Immature natural killer cell (primary cell): ENCODE data around the gene ART3. TPM values are rescaled to one million over a fixed set of nuclear protein-coding genes. Genes with fewer than 3 reads are reported as not detected.
"Not testable (repeated sequence)": the region's sequence is repeated elsewhere in the genome, so short reads cannot be mapped to it uniquely, and the experiment has no call there.

ENCODE experiments used
- DNase-seq, 3 donors: peaks; one replicate each; pipeline ENCODE4 v3.0.0; 2022; ENCODE audit warnings: mixed read lengths in 1 of 3
- H3K27ac Mint-ChIP-seq, 6 donors: one replicate each; pipeline ENCODE4 v1.8.0; 2020; ENCODE audit warnings: mixed read lengths in 6 of 6, mild to moderate bottlenecking in 5 of 6, inconsistent platforms in 4 of 6, moderate library complexity in 3 of 6
- H3K27me3 Mint-ChIP-seq, 3 donors: one replicate each; pipeline ENCODE4 v1.8.0; 2020 to 2021; ENCODE audit warnings: low read depth in 3 of 3, mild to moderate bottlenecking in 3 of 3, mixed read lengths in 3 of 3, moderate library complexity in 3 of 3, inconsistent platforms in 1 of 3
- H3K36me3 Mint-ChIP-seq, 3 donors: one replicate each; pipeline ENCODE4 v1.8.0; 2020; ENCODE audit warnings: mixed read lengths in 3 of 3, inconsistent platforms in 2 of 3, mild to moderate bottlenecking in 2 of 3
- H3K4me1 Mint-ChIP-seq, 2 donors: one replicate each; pipeline ENCODE4 v1.8.0; 2020; ENCODE audit warnings: inconsistent platforms in 2 of 2, mild to moderate bottlenecking in 2 of 2, mixed read lengths in 2 of 2, moderate library complexity in 1 of 2
- H3K4me3 Mint-ChIP-seq, 5 donors: one replicate each; pipeline ENCODE4 v1.8.0; 2020; ENCODE audit warnings: mild to moderate bottlenecking in 5 of 5, mixed read lengths in 5 of 5, inconsistent platforms in 3 of 5, moderate library complexity in 3 of 5
- H3K9me3 Mint-ChIP-seq, 6 donors: one replicate each; pipeline ENCODE4 v1.8.0; 2020; ENCODE audit warnings: mild to moderate bottlenecking in 6 of 6, mixed read lengths in 6 of 6, inconsistent platforms in 4 of 6, moderate library complexity in 3 of 6
- polyA plus RNA-seq, 3 donors: library from polyadenylated mRNA; unstranded; fragments of 300-500 nt; fragmentation: Illumina TruSeq; gene quantifications; one replicate each; pipeline ENCODE4 v1.2.3, GENCODE V29; 2021

The ART3 gene, protein sequence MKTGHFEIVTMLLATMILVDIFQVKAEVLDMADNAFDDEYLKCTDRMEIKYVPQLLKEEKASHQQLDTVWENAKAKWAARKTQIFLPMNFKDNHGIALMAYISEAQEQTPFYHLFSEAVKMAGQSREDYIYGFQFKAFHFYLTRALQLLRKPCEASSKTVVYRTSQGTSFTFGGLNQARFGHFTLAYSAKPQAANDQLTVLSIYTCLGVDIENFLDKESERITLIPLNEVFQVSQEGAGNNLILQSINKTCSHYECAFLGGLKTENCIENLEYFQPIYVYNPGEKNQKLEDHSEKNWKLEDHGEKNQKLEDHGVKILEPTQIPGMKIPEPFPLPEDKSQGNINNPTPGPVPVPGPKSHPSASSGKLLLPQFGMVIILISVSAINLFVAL
- not detected for polyA plus RNA-seq

GRCh38 chr4:76074468-76074867 is at the start of gene ART3:
Gene ART3, plus strand, starts transcription at chr4:76074709. Its CDS starts 1,181 bp downstream, at chr4:76075890.
- Mint-ChIP-seq H3K36me3 (no peaks in the 10 kb centered on the region), H3K4me1 (no peaks in the 10 kb centered on the region), H3K27ac (no peak within 1 kb of the TSS), H3K9me3 (no peaks in the 10 kb centered on the region), H3K4me3 (no peak within 1 kb of the TSS), H3K27me3 (peaks cover 0 to 2% (median 0%) of the 10 kb centered on the region in 3 donors)
- DNase-seq: no peak

DNA sequence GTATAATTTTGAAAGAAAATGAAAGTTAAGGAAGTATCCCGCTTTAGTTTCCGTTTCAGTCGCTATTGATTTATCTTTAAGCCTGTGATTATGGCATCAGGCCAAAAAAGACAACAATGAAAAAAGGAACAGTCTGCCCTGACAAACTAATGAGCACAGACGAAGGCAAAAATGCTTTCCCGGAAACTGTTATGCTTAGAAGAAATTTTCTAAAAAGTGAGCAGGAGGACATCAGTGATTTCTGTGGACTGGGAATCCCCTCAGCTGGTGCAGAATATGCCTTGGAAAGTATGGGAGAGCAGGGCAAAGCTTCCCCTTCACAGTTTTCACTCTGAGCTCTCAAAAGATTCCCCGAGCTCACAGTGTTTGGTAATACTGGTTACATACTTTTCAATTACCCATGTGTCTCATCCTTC is 46.2 kb upstream of the ART3 start:
- Mint-ChIP-seq H3K4me1 (peaks cover 2 to 18% of the 10 kb centered on the region in 2 donors), H3K9me3 (no peaks in the 10 kb centered on the region), H3K27ac (no peak overlapping the region), H3K36me3 (no peaks in the 10 kb centered on the region), H3K27me3 (peaks cover 1 to 17% (median 6%) of the 10 kb centered on the region in 3 donors), H3K4me3 (peak overlapping the region in 1 of 5 donors; percentile 6)
- no peak for DNase-seq

GRCh38 chr4:76029300-76029699 is 45.2 kb upstream of the ART3 start:
- no peaks in the 10 kb centered on the region for H3K9me3 Mint-ChIP-seq
- H3K4me3 Mint-ChIP-seq: no peak overlapping the region
- H3K4me1 Mint-ChIP-seq: peaks cover 2 to 9% of the 10 kb centered on the region in 2 donors
- DNase-seq: no peak
- H3K27ac Mint-ChIP-seq: no peak overlapping the region
- no peaks in the 10 kb centered on the region for H3K36me3 Mint-ChIP-seq
- H3K27me3 Mint-ChIP-seq: peaks cover 0 to 13% (median 3%) of the 10 kb centered on the region in 3 donors

DNA sequence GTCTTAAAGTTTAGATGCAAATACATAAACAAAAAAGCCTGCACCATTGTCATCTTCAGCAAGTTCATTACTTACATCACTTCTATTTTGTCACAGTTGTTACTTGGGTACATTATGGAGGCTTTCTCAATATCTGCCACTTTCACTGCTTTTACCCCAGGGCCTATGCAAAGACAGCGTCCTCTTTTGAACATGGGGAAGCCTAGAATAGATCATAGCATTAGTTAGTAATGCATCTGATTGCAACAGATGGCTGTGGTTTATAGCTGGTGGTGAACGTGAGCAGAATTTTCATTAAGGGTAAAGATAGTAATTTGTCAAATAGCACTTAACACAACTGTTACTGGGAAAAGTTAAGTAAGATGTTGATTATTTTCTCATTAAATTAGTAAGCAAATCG is 39.4 kb upstream of the ART3 start:
- no peak overlapping the region for H3K4me3 Mint-ChIP-seq
- peaks cover 0 to 5% (median 0%) of the 10 kb centered on the region in 3 donors for H3K27me3 Mint-ChIP-seq
- H3K9me3 Mint-ChIP-seq: no peaks in the 10 kb centered on the region
- no peaks in the 10 kb centered on the region for H3K4me1 Mint-ChIP-seq
- DNase-seq: no peak
- no peak overlapping the region for H3K27ac Mint-ChIP-seq
- no peaks in the 10 kb centered on the region for H3K36me3 Mint-ChIP-seq

GRCh38 chr4:76035799-76036380 is 38.6 kb upstream of the ART3 start, which contains the start of gene CXCL11:
Gene CXCL11, minus strand, starts transcription at chr4:76036070. Its CDS starts 83 bp downstream, at chr4:76035987.
- Mint-ChIP-seq H3K27me3 (peaks cover 0 to 4% (median 0%) of the 10 kb centered on the region in 3 donors), H3K4me1 (no peaks in the 10 kb centered on the region), H3K36me3 (no peaks in the 10 kb centered on the region), H3K9me3 (no peaks in the 10 kb centered on the region), H3K27ac (no peak within 1 kb of the TSS), H3K4me3 (no peak within 1 kb of the TSS)
- DNase-seq: no peak

DNA sequence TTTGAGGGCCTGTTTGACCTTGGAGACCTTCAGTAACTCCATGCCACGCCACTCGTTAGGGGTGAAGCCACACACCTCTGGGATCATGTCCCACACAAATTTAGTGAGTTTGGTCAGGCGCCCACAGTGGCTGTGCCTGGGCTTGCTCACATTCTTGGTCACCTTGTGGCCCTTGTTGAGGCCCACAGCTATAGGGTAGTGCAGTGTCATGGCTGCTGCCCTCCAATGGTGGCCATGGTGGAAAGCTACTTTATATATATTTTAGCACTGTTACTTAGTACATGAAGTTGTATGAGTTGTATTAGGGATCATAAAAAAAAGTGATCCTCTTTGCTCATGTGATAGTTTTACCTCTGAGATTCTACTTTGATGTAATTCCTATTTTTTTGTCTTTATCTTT is 37.7 kb upstream of the ART3 start:
- no peaks in the 10 kb centered on the region for H3K4me1 Mint-ChIP-seq
- no peak for DNase-seq
- H3K9me3 Mint-ChIP-seq: peaks cover 0 to 1% (median 0%) of the 10 kb centered on the region in 6 donors
- no peaks in the 10 kb centered on the region for H3K36me3 Mint-ChIP-seq
- H3K27ac Mint-ChIP-seq: no peak overlapping the region
- H3K4me3 Mint-ChIP-seq: no peak overlapping the region
- H3K27me3 Mint-ChIP-seq: peaks cover 1 to 4% (median 2%) of the 10 kb centered on the region in 3 donors

DNA sequence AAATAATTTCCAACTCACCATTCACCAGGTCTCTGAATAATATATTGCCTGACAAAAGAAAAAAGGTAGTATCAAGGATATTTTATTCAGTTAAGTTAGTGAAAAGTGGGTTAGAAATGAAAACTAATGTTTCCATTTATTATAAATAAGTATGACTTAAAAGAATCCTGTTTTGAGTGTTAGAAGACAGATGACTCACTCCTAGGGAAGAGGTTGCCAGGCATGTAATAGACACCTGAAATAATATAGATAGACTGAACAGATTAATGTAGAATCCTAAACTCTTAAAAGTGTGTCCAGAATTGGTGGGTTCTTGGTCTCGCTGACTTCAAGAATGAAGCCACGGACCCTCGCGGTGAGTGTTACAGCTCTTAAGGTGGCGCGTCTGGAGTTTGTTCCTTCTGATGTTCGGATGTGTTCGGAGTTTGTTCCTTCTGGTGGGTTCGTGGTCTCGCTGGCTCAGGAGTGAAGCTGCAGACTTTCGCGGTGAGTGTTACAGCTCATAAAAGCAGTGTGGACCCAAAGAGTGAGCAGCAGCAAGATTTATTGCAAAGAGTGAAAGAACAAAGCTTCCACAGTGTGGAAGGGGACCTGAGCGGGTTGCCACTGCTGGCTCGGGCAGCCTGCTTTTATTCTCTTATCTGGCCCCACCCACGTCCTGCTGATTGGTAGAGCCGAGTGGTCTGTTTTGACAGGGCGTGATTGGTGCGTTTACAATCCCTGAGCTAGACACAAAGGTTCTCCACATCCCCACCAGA is 32.1 kb upstream of the ART3 start:
- H3K9me3 Mint-ChIP-seq, H3K27me3 Mint-ChIP-seq, H3K36me3 Mint-ChIP-seq, H3K4me1 Mint-ChIP-seq, DNase-seq, H3K4me3 Mint-ChIP-seq, H3K27ac Mint-ChIP-seq: not testable (repeated sequence)

- H3K27me3 Mint-ChIP-seq, H3K9me3 Mint-ChIP-seq, H3K27ac Mint-ChIP-seq: not testable (repeated sequence)
Measured at GRCh38 chr4:76043306-76043705, 31.2 kb upstream of the ART3 start.

DNA sequence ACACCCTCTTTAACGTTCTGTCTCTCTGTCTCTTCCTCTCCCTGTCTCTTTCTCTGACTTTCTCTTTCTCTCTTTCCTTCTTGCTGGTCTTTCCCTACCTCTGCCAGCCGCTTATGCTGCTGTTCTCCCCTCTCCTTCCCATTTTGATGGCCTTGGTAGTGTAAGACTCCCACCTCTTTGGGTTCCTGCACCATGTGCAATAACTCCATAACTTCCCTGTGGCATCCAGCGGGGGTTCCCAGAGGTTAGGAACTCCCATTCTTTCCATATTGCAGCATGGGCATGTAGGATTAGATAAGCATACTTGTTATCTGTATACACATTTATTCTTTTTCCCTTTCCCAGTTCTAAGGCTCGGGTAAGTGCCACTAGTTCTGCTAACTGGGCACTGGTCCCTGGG is 29.8 kb upstream of the ART3 start:
- peak overlapping the region in 2 of 5 donors; percentile 19 to 54 for H3K4me3 Mint-ChIP-seq
- not testable (repeated sequence) for H3K36me3 Mint-ChIP-seq, DNase-seq, H3K27me3 Mint-ChIP-seq, H3K9me3 Mint-ChIP-seq, H3K4me1 Mint-ChIP-seq
- H3K27ac Mint-ChIP-seq: peak overlapping the region in 1 of 6 donors; percentile 38

More at GRCh38 chr4:76043306-76043705, 31.2 kb upstream of the ART3 start:
- DNase-seq, H3K4me3 Mint-ChIP-seq, H3K36me3 Mint-ChIP-seq, H3K4me1 Mint-ChIP-seq: not testable (repeated sequence)

DNA sequence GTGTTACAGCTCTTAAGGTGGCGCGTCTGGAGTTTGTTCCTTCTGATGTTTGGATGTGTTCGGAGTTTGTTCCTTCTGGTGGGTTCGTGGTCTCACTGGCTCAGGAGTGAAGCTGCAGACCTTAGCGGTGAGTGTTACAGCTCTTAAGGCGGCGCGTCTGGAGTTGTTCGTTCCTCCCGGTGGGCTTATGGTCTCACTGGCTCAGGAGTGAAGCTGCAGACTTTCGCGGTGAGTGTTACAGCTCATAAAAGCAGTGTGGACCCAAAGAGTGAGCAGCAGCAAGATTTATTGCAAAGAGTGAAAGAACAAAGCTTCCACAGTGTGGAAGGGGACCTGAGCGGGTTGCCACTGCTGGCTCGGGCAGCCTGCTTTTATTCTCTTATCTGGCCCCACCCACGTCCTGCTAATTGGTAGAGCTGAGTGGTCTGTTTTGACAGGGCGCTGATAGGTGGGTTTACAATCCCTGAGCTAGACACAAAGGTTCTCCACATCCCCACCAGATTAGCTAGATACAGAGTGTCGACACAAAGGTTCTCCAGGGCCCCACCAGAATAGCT is 24.6 kb upstream of the ART3 start:
- H3K4me3 Mint-ChIP-seq, H3K9me3 Mint-ChIP-seq, H3K27ac Mint-ChIP-seq, DNase-seq, H3K27me3 Mint-ChIP-seq, H3K4me1 Mint-ChIP-seq, H3K36me3 Mint-ChIP-seq: not testable (repeated sequence)

DNA sequence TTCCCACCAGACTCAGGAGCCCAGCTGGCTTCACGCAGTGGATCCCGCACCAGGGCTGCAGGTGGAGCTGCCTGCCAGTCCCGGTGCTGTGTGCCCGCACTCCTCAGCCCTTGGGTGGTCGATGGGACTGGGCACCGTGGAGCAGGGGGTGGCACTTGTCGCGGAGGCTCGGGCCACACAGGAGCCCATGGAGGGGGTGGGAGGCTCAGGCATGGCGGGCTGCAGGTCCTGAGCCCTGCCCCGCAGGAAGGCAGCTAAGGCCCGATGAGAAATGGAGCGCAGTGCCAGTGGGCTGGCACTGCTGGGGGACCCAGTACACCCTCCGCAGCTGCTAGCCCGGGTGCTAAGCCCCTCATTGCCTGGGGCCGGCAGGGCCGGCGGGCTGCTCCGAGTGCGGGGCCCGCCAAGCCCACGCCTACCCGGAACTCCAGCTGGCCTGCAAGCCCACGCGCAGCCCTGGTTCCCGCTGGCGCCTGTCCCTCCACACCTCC is 23.9 kb upstream of the ART3 start:
- H3K27me3 Mint-ChIP-seq, H3K27ac Mint-ChIP-seq, H3K36me3 Mint-ChIP-seq, H3K4me3 Mint-ChIP-seq, H3K4me1 Mint-ChIP-seq, H3K9me3 Mint-ChIP-seq, DNase-seq: not testable (repeated sequence)

DNA sequence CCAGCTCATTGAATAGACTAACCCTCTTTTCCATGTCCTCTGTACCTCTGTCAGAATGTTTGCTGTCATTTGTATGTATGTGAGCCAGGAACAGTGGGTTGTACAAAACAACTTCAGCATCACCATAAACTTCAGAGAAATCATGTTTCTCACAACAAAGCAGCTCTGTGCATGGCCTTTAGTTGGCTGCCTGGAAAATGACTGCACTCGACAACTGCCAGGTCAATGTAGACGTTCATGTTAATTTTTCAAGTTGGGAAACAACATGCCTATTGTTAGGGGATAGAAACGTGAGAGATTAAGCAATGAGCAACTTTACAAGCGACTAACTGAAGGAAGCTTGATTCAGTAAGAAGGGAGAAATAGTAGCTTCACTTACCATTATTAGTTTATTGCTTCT is 20.8 kb upstream of the ART3 start:
- Mint-ChIP-seq H3K4me3 (no peak overlapping the region), H3K9me3 (no peaks in the 10 kb centered on the region), H3K27me3 (peaks cover 0 to 3% (median 3%) of the 10 kb centered on the region in 3 donors), H3K27ac (no peak overlapping the region), H3K4me1 (no peaks in the 10 kb centered on the region), H3K36me3 (no peaks in the 10 kb centered on the region)
- no peak for DNase-seq

DNA sequence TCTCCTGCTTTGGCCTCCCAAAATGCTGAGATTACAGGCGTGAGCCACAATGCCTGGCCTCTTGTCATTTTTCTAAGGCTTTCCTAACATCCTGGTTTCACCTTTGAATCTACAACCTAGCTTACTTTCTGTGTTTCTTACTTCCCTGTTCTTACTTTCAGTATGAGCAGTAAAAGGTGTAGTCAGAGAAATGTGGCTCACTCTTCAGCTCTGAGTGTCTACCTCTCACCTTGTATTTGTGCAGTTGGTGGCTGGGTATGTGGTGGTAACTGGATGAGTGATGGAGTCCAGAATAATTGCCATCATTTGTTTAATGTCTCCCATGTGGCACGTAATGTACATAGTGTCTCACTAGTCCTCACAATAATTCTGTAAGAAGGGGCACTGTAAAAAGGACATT is 19.5 kb upstream of the ART3 start:
- Mint-ChIP-seq H3K36me3 (no peaks in the 10 kb centered on the region), H3K27me3 (peaks cover 0 to 6% (median 3%) of the 10 kb centered on the region in 3 donors), H3K9me3 (no peaks in the 10 kb centered on the region), H3K27ac (no peak overlapping the region), H3K4me1 (no peaks in the 10 kb centered on the region), H3K4me3 (no peak overlapping the region)
- no peak for DNase-seq

- DNase-seq: no peak
- Mint-ChIP-seq H3K27ac (no peak overlapping the region), H3K27me3 (peaks cover 0 to 6% (median 3%) of the 10 kb centered on the region in 3 donors), H3K36me3 (no peaks in the 10 kb centered on the region), H3K9me3 (no peaks in the 10 kb centered on the region), H3K4me1 (no peaks in the 10 kb centered on the region), H3K4me3 (no peak overlapping the region)
Measured at GRCh38 chr4:76055421-76055820, 19.1 kb upstream of the ART3 start.
